ENCODE data around the gene MCU. TPM values are rescaled to one million over a fixed set of nuclear protein-coding genes. Genes with fewer than 3 reads are reported as not detected.

MCU gene
- total and polyA plus RNA-seq, 10 donors, result 7.2 to 29.2 (median 19.4) TPM

GRCh38 chr10:72738486-72738885 is 46.5 kb downstream of the MCU start:
- intact Hi-C loops (cut with DNase I; ENCODE audit: low total_unique reads), result no loop called here
- TF ChIP-seq POLR2AphosphoS5 (IDR thresholded peaks at IDR 0.05) (no peak), CTCF (IDR thresholded peaks at IDR 0.05 in 8 of 11, conservative IDR thresholded peaks at IDR 0.05 in 3 of 11) (no peak), POLR2A (IDR thresholded peaks at IDR 0.05) (no peak)
- Histone ChIP-seq H3K4me3 (no peak overlapping the region), H3K9me3 (no peaks in the 10 kb centered on the region), H3K4me1 (peaks cover 0 to 36% (median 16%) of the 10 kb centered on the region in 6 donors), H3K27me3 (replicated peaks in 1 of 7) (no peaks in the 10 kb centered on the region), H3K36me3 (no peaks in the 10 kb centered on the region), H3K27ac (peak overlapping the region in 2 of 8 donors; percentile 30 to 39)
- WGBS, 5 donors, result 16 to 38% (median 27%) methylated on average over 2 of the region's 2 CpGs
- no peak for DNase-seq

- H3K27me3 ChIP-seq (replicated peaks in 1 of 7), result no peaks in the 10 kb centered on the region
- TF ChIP-seq CTCF (IDR thresholded peaks at IDR 0.05 in 8 of 11, conservative IDR thresholded peaks at IDR 0.05 in 3 of 11) (no peak), POLR2A (IDR thresholded peaks at IDR 0.05) (no peak), POLR2AphosphoS5 (IDR thresholded peaks at IDR 0.05) (no peak)
- H3K27ac ChIP-seq, result no peak overlapping the region
- no peaks in the 10 kb centered on the region for H3K36me3 ChIP-seq
- DNase-seq, result no peak
- intact Hi-C loops (cut with DNase I; ENCODE audit: low total_unique reads), result no loop called here
- WGBS, 5 donors, result 90 to 97% (median 92%) methylated on average over 2 of the region's 2 CpGs
- no peaks in the 10 kb centered on the region for H3K9me3 ChIP-seq
- no peak overlapping the region for H3K4me3 ChIP-seq
- H3K4me1 ChIP-seq, result peaks cover 0 to 36% (median 16%) of the 10 kb centered on the region in 6 donors
Measured at GRCh38 chr10:72740528-72740927, 48.6 kb downstream of the MCU start.

- no peak for DNase-seq
- TF ChIP-seq CTCF (IDR thresholded peaks at IDR 0.05 in 8 of 11, conservative IDR thresholded peaks at IDR 0.05 in 3 of 11) (no peak), POLR2A (IDR thresholded peaks at IDR 0.05) (no peak), POLR2AphosphoS5 (IDR thresholded peaks at IDR 0.05) (no peak)
- Histone ChIP-seq H3K4me3 (no peak overlapping the region), H3K36me3 (no peaks in the 10 kb centered on the region), H3K27me3 (replicated peaks in 1 of 7) (no peaks in the 10 kb centered on the region), H3K27ac (no peak overlapping the region), H3K9me3 (no peaks in the 10 kb centered on the region), H3K4me1 (peaks cover 0 to 26% (median 12%) of the 10 kb centered on the region in 6 donors)
- 87 to 100% (median 91%) methylated on average over 3 of the region's 3 CpGs for WGBS, 5 donors
- intact Hi-C loops (cut with DNase I; ENCODE audit: low total_unique reads), result no loop called here
Measured at GRCh38 chr10:72742092-72742491, 50.1 kb downstream of the MCU start.

GRCh38 chr10:72742797-72743196 is 50.9 kb downstream of the MCU start:
- no peaks in the 10 kb centered on the region for H3K36me3 ChIP-seq
- no peak overlapping the region for H3K27ac ChIP-seq
- TF ChIP-seq POLR2A (IDR thresholded peaks at IDR 0.05), result no peak
- TF ChIP-seq POLR2AphosphoS5 (IDR thresholded peaks at IDR 0.05), result no peak
- no peak for TF ChIP-seq CTCF (IDR thresholded peaks at IDR 0.05 in 8 of 11, conservative IDR thresholded peaks at IDR 0.05 in 3 of 11)
- intact Hi-C loops (cut with DNase I; ENCODE audit: low total_unique reads), result no loop called here
- DNase-seq, result no peak
- H3K4me3 ChIP-seq, result no peak overlapping the region
- H3K9me3 ChIP-seq, result no peaks in the 10 kb centered on the region
- H3K4me1 ChIP-seq, result peaks cover 0 to 24% (median 9%) of the 10 kb centered on the region in 6 donors
- no peaks in the 10 kb centered on the region for H3K27me3 ChIP-seq (replicated peaks in 1 of 7)
- 88 to 95% (median 91%) methylated on average over 5 of the region's 5 CpGs for WGBS, 5 donors

All from spleen (tissue), 11 donors.